CD4-positive, alpha-beta T cell treated with Interleukin-4 for 1 hour (primary cell): ENCODE measurements around the gene YTHDC1.
"Not testable (repeated sequence)": the region's sequence is repeated elsewhere in the genome, so short reads cannot be mapped to it uniquely, and the experiment has no call there.

Experiments
- DNase-seq, 2 donors: peaks; one replicate each; pipeline ENCODE4 v3.0.0-alpha.2; 2020 to 2022

YTHDC1 gene

DNA sequence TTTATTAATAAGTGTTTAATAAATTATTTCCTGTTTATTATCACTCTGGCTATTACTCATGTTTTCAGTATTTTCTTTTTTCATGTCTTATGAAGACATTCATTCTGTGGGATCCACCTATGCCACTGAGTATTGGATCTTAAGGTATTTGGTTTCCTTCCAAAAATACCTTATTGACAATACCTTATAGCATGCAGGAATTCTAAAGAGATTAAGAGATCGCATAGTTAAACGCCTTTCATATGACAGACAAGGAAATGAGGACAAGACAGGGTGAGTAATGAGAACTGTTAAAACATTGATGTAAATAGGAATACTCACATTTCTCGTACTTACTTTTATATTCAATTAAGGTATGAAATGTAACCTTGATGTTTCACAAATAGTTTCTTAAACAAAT, 66.2 kb downstream of the YTHDC1 start:
- no peak for DNase-seq

- DNase-seq, result no peak
Observed at GRCh38 chr4:68283095-68283494, 66.8 kb downstream of the YTHDC1 start.

- DNase-seq, result not testable (repeated sequence)
Observed at GRCh38 chr4:68281796-68282740, 67.8 kb downstream of the YTHDC1 start.

- DNase-seq, result no peak
Observed at GRCh38 chr4:68278029-68278428, 71.9 kb downstream of the YTHDC1 start.

DNA sequence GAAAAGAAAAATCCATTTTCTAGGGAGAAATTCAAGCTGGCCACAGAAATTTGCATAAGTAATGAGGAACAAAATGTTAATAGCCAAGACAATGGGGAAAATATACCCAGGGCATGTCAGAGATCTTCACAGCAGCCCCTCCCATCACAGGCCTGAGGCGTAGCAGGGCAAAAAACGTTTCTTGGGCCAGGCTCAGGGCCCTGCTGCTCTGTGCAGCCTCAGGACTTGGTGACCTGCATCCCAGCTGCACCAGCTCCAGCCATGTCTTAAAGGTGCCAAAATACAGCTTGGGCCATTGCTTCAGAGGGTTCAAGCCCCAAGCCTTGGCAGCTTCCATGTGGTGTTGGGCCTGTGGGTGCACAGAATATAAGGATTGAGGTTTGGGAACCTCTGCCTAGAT, 72.3 kb downstream of the YTHDC1 start:
- no peak for DNase-seq

DNA sequence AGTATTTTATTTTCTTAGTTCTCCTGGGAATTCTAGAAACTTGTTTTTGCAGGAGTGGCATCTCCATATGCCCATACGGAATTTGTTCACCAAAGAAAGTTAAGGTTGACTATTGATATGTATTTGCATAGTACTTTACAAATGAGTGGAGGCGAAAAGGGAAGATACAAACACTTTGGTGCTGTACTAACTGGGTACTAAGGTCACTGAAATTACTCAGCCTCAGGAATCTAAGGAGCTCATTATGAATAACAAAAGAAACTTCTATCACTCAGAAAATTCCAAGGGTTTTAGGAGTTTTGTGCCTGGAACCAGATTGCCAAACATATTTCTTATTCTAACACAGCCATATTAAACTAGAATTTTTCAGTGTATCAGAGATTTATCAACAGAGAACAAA, 77.0 kb downstream of the YTHDC1 start:
- DNase-seq, result no peak

DNA sequence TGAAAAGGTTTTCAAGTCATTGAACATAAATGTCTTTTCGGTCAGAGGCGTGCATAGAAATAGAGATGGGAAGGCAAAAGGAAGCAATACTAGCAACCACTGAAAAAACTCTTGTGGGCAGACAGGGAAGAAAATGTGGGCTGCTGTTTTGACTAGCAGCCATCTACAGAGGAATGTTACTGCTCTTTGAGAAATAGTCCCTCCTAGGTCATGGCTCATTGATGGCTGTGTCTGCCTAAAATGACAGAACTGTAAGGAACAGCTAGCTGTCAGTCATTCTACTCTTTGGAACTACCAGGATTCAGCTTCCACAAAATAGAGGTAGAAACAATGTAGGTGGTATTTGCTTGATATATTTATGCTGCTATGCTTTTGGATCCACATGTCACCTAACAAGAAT, 77.5 kb downstream of the YTHDC1 start:
- DNase-seq, result no peak

DNA sequence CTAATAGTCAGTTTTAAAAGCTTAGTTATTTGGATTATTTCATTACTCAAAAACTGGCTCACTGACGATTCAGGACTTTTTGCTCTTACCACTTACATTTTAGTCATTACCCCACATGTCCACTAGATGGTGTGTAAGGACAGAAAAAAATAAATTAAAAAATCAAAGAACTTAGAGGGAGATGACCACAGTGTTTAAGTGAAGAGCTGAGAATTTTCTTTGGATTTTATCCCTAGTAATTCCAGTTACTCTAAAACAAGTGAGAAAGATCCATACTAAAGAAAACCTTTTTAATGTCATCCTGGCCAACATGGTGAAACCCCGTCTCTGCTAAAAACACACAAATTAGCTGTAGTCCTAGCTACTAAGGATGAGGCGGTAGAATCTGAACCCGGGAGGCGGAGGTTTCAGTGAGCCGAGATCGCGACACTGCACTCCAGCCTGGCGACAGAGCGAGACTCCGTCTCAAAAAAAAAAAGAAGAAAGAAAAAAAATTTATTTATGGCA, 78.0 kb downstream of the YTHDC1 start:
- peak in 1 of 2 donors; percentile 57 for DNase-seq

DNA sequence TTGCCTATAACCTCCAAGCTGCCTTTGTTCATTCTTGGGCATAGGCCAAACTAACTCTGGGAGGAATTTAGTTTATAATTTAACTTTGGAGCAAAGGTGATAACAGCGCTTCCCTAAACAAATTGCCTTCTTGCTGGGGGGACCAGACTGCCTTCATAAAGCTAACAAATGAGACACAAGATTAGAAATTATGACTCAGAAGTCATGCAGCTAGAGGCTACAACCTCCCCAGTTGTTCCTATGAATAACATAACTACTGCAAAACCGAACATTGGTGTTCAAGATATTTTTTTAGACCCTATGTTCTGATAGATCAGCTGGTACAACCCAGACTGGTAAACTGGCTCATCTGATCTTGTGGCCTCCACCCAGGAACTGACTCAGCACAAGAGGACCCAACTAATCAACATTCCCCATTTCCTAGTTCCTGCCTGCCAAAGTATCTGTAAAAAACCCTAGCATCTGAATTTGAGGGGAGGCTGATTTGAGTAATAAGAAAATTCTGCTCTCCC, 82.4 kb downstream of the YTHDC1 start:
- no peak for DNase-seq

- no peak for DNase-seq
Observed at GRCh38 chr4:68264875-68265565, 84.9 kb downstream of the YTHDC1 start.
